Measurements from ENCODE around the gene ANKRD63.

The ANKRD63 gene

GRCh38 chr15:40307421-40308211 lies 24.8 kb upstream of the ANKRD63 start, which contains the start of gene PLCB2:
Gene PLCB2 (minus strand): TSS chr15:40307935. CDS start chr15:40307672, 263 bp downstream.
- no peak within 1 kb of the TSS for H3K4me3 ChIP-seq (ENCODE audit: low read depth, low read length)
- peak; percentile 16; the same call in 1 of the 2 replicates for TF ChIP-seq CTCF (IDR thresholded peaks at IDR 0.05; ENCODE audit: control insufficient read depth, extremely low read depth, insufficient read depth)
- no peak for DNase-seq (ENCODE audit: low read depth)

GRCh38 chr15:40306908-40307307 lies 24.0 kb upstream of the ANKRD63 start:
- no peak for TF ChIP-seq CTCF (IDR thresholded peaks at IDR 0.05; ENCODE audit: control insufficient read depth, extremely low read depth, insufficient read depth)
- no peak overlapping the region for H3K4me3 ChIP-seq (ENCODE audit: low read depth, low read length)
- no peak for DNase-seq (ENCODE audit: low read depth)

GRCh38 chr15:40306371-40306770 lies 23.5 kb upstream of the ANKRD63 start:
- TF ChIP-seq CTCF (IDR thresholded peaks at IDR 0.05; ENCODE audit: control insufficient read depth, extremely low read depth, insufficient read depth) = no peak
- DNase-seq (ENCODE audit: low read depth) = no peak
- H3K4me3 ChIP-seq (ENCODE audit: low read depth, low read length) = no peak overlapping the region

GRCh38 chr15:40305281-40305680 lies 22.4 kb upstream of the ANKRD63 start:
- no peak overlapping the region for H3K4me3 ChIP-seq (ENCODE audit: low read depth, low read length)
- DNase-seq (ENCODE audit: low read depth) = no peak
- TF ChIP-seq CTCF (IDR thresholded peaks at IDR 0.05; ENCODE audit: control insufficient read depth, extremely low read depth, insufficient read depth) = no peak

GRCh38 chr15:40303576-40303975 lies 20.7 kb upstream of the ANKRD63 start:
- no peak for TF ChIP-seq CTCF (IDR thresholded peaks at IDR 0.05; ENCODE audit: control insufficient read depth, extremely low read depth, insufficient read depth)
- DNase-seq (ENCODE audit: low read depth) = no peak
- H3K4me3 ChIP-seq (ENCODE audit: low read depth, low read length) = no peak overlapping the region

- no peak for DNase-seq (ENCODE audit: low read depth)
- no peak for TF ChIP-seq CTCF (IDR thresholded peaks at IDR 0.05; ENCODE audit: control insufficient read depth, extremely low read depth, insufficient read depth)
- H3K4me3 ChIP-seq (ENCODE audit: low read depth, low read length) = no peak overlapping the region
These were observed 20.1 kb upstream of the ANKRD63 start for GRCh38 chr15:40302981-40303380.
